ENCODE results near the gene SLC2A4RG. TPM values are rescaled to one million over a fixed set of nuclear protein-coding genes. Genes with fewer than 3 reads are reported as not detected.

Gene SLC2A4RG
- total RNA-seq, 1 donor from 2014 or later = 47.9 TPM

GRCh38 chr20:63701051-63701328 lies 38.6 kb upstream of the SLC2A4RG start:
- H3K27me3 Mint-ChIP-seq (ENCODE audit: unreplicated experiment) = peaks cover 13% of the 10 kb centered on the region
- no peak for DNase-seq
- TF ChIP-seq CTCF (IDR thresholded peaks at IDR 0.05; ENCODE audit: partially characterized antibody, unreplicated experiment) = no peak
- H3K4me3 Mint-ChIP-seq (ENCODE audit: unreplicated experiment) = no peak overlapping the region
- no peaks in the 10 kb centered on the region for H3K36me3 Mint-ChIP-seq (ENCODE audit: unreplicated experiment)
- peaks cover 2% of the 10 kb centered on the region for H3K4me1 Mint-ChIP-seq (ENCODE audit: low read depth, unreplicated experiment)
- no peak overlapping the region for H3K27ac Mint-ChIP-seq (ENCODE audit: unreplicated experiment)
- H3K9me3 Mint-ChIP-seq (ENCODE audit: unreplicated experiment) = peaks cover 9% of the 10 kb centered on the region

- peaks cover 2% of the 10 kb centered on the region for H3K4me1 Mint-ChIP-seq (ENCODE audit: low read depth, unreplicated experiment)
- no peak overlapping the region for H3K4me3 Mint-ChIP-seq (ENCODE audit: unreplicated experiment)
- no peak for TF ChIP-seq CTCF (IDR thresholded peaks at IDR 0.05; ENCODE audit: partially characterized antibody, unreplicated experiment)
- H3K36me3 Mint-ChIP-seq (ENCODE audit: unreplicated experiment) = no peaks in the 10 kb centered on the region
- peaks cover 13% of the 10 kb centered on the region for H3K27me3 Mint-ChIP-seq (ENCODE audit: unreplicated experiment)
- peaks cover 9% of the 10 kb centered on the region for H3K9me3 Mint-ChIP-seq (ENCODE audit: unreplicated experiment)
- H3K27ac Mint-ChIP-seq (ENCODE audit: unreplicated experiment) = no peak overlapping the region
- no peak for DNase-seq
Observed at GRCh38 chr20:63701329-63702035, 38.1 kb upstream of the SLC2A4RG start.

DNA sequence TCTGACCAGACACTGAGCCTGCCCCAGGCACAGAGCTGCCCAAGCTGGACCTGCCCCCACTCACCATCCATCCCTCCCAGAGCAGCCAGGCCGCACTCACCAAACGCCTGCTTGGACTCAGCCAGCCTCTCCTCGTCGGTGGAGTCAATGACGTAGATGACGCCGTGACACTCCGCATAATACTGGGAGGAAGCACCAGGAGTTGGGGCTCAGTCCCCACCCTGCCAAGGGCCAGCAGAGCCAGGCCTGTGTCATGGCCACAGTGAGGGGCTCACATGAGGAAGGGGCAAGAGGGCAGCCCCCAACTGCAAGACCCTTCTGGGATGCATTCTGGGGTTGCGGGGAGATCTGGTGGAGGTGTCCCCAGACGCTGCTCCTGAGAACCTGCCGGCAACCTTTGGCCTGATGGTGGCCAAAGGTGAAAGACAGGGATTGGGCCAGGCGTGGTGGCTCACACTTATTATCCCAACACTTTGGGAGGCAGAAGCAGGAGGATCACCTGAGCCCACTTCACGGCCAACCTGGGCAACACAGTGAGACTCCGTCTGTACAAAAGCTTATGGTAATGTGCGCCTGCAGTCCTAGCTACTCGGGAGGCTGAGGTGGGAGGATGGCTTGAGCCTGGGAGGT lies 37.4 kb upstream of the SLC2A4RG start:
- Mint-ChIP-seq H3K27me3 (ENCODE audit: unreplicated experiment) (peaks cover 18% of the 10 kb centered on the region), H3K36me3 (ENCODE audit: unreplicated experiment) (no peaks in the 10 kb centered on the region), H3K27ac (ENCODE audit: unreplicated experiment) (no peak overlapping the region), H3K4me3 (ENCODE audit: unreplicated experiment) (no peak overlapping the region), H3K4me1 (ENCODE audit: low read depth, unreplicated experiment) (peaks cover 6% of the 10 kb centered on the region), H3K9me3 (ENCODE audit: unreplicated experiment) (peaks cover 11% of the 10 kb centered on the region)
- no peak for DNase-seq
- TF ChIP-seq CTCF (IDR thresholded peaks at IDR 0.05; ENCODE audit: partially characterized antibody, unreplicated experiment) = no peak

- TF ChIP-seq CTCF (IDR thresholded peaks at IDR 0.05; ENCODE audit: partially characterized antibody, unreplicated experiment) = no peak
- Mint-ChIP-seq H3K27ac (ENCODE audit: unreplicated experiment) (no peak overlapping the region), H3K9me3 (ENCODE audit: unreplicated experiment) (peaks cover 11% of the 10 kb centered on the region), H3K36me3 (ENCODE audit: unreplicated experiment) (no peaks in the 10 kb centered on the region), H3K27me3 (ENCODE audit: unreplicated experiment) (peaks cover 14% of the 10 kb centered on the region), H3K4me1 (ENCODE audit: low read depth, unreplicated experiment) (peaks cover 6% of the 10 kb centered on the region), H3K4me3 (ENCODE audit: unreplicated experiment) (no peak overlapping the region)
- DNase-seq = no peak
Observed at GRCh38 chr20:63702751-63703470, 36.7 kb upstream of the SLC2A4RG start.

Data from glutamatergic neuron (in vitro differentiated cells).